ENCODE results near the gene CGREF1. TPM values are rescaled to one million over a fixed set of nuclear protein-coding genes. Genes with fewer than 3 reads are reported as not detected.

CGREF1 gene
- total RNA-seq, 4 donors from 2014 or later, result 4.0 to 8.5 (median 6.2) TPM

GRCh38 chr2:27122791-27123190 is 3.9 kb upstream of the CGREF1 start:
- TF ChIP-seq CTCF (IDR thresholded peaks at IDR 0.05; ENCODE audit: low read depth), result no peak

- TF ChIP-seq CTCF (IDR thresholded peaks at IDR 0.05; ENCODE audit: low read depth), result no peak
These were observed 3.0 kb upstream of the CGREF1 start for GRCh38 chr2:27121906-27122305.

GRCh38 chr2:27117995-27118524 is 868 bp downstream of the CGREF1 start:
- no peak for TF ChIP-seq CTCF (IDR thresholded peaks at IDR 0.05; ENCODE audit: low read depth)

- no peak for TF ChIP-seq CTCF (IDR thresholded peaks at IDR 0.05; ENCODE audit: low read depth)
These were observed 3.4 kb downstream of the CGREF1 start for GRCh38 chr2:27115519-27115918.

GRCh38 chr2:27109083-27109482 is 9.8 kb downstream of the CGREF1 start:
- TF ChIP-seq CTCF (IDR thresholded peaks at IDR 0.05; ENCODE audit: low read depth), result no peak

GRCh38 chr2:27108221-27108620 is 10.7 kb downstream of the CGREF1 start:
- TF ChIP-seq CTCF (IDR thresholded peaks at IDR 0.05; ENCODE audit: low read depth), result no peak

GRCh38 chr2:27105981-27106380 is 12.9 kb downstream of the CGREF1 start:
- no peak for TF ChIP-seq CTCF (IDR thresholded peaks at IDR 0.05; ENCODE audit: low read depth)

Measured in subcutaneous adipose tissue (tissue), 4 donors.